NCI-H2196 (cell line): ENCODE data around the gene C9orf40.
A peak's percentile ranks its signal among the peaks of the same experiment; 100 is the strongest.

Experiments used
- DNase-seq: peaks from one replicate; lab custom pipeline; 2025; ENCODE audit not compliant: unreplicated experiment; lab: John Stamatoyannopoulos, UW

C9orf40 gene

GRCh38 chr9:74942801-74943200, 9.9 kb downstream of the C9orf40 start:
- DNase-seq = no peak

- DNase-seq = peak; percentile 25
Observed at GRCh38 chr9:74940600-74940999, 12.1 kb downstream of the C9orf40 start.

GRCh38 chr9:74935008-74935407, 17.7 kb downstream of the C9orf40 start:
- DNase-seq = no peak

- no peak for DNase-seq
Observed at GRCh38 chr9:74921737-74922136, 31.0 kb downstream of the C9orf40 start.

GRCh38 chr9:74920944-74921626, 31.6 kb downstream of the C9orf40 start:
- DNase-seq = no peak

- DNase-seq = no peak
Observed at GRCh38 chr9:74910036-74910435, 42.7 kb downstream of the C9orf40 start.

- DNase-seq = no peak
Observed at GRCh38 chr9:74908665-74909064, 44.0 kb downstream of the C9orf40 start.

- no peak for DNase-seq
Observed at GRCh38 chr9:74907085-74907484, 45.6 kb downstream of the C9orf40 start.

- no peak for DNase-seq
Observed at GRCh38 chr9:74901001-74901400, 51.7 kb downstream of the C9orf40 start.
